Pancreas (tissue), 10 donors: ENCODE data around the gene CLCN4. TPM values are rescaled to one million over a fixed set of nuclear protein-coding genes. Genes with fewer than 3 reads are reported as not detected.

Experiments used
- ATAC-seq, 4 donors: fragments of 200-7000 bp; cut with Tn5 transposase; one replicate each; pipeline versions ENCODE4 v1.8.0 to v1.9.1; 2020; ENCODE audit warnings: mild to moderate bottlenecking in 4 of 4, moderate library complexity in 4 of 4
- DNase-seq, 6 donors: peaks; one replicate each; pipeline ENCODE4 v3.0.0-alpha.2; 2020
- FAIRE-seq: peaks from 2 replicates; lab custom pipeline; 2012; peaks lifted over from hg19 to GRCh38; lab: Jason Lieb, UNC
- H3K27ac ChIP-seq, 4 donors: fragments of 200-600 bp; sonication (generic); 1 replicate in 3 of 4; 2 replicates in 1 of 4; pipeline versions ENCODE4 v1.5.0 to v1.8.0; 2020
- H3K27me3 ChIP-seq, 4 donors: fragments of 200-600 bp; one replicate each; pipeline ENCODE4 v1.8.0; 2021
- H3K36me3 ChIP-seq, 3 donors: fragments of 200-600 bp; sonication (generic) in 1 of 3; one replicate each; pipeline versions ENCODE4 v1.5.0 to v1.8.0; 2020 to 2021
- H3K4me1 ChIP-seq, 3 donors: fragments of 200-600 bp; one replicate each; pipeline ENCODE4 v1.8.0; 2021
- H3K4me3 ChIP-seq, 4 donors: fragments of 200-600 bp; sonication (generic) in 2 of 4; one replicate each; pipeline versions ENCODE4 v1.5.0 to v1.8.0; 2020 to 2021
- H3K9me3 ChIP-seq, 4 donors: fragments of 200-600 bp; one replicate each; pipeline ENCODE4 v1.8.0; 2021
- WGBS, 2 donors: extraction: QIAGEN DNeasy Blood & Tissue Kit; methylation state at CpG; one replicate each; pipeline ENCODE4 v1.1.7; 2013; 5-methylcytosine and 5-hydroxymethylcytosine counted together
- intact Hi-C, 3 donors: fragments of 100-400 bp; cut with DNase I; formaldehyde crosslinking; loops; one replicate each; pipeline versions ENCODE4 v1.11.1 to v1.14.2; 2022
- polyA plus RNA-seq, 2 donors: library from polyadenylated mRNA; stranded (reverse); fragments of 200-250 nt; gene quantifications; one replicate each; pipeline ENCODE4 v1.2.3, GENCODE V29; 2013
- total RNA-seq, 6 donors: library from RNA; stranded (reverse); fragmentation: NEBNext Ultra II Directional in 4 of 6; extraction: Animal tissue kit (Norgen Biotek cat#: 25700) in 4 of 6; gene quantifications; one replicate each; pipeline versions ENCODE4 v1.2.1 to v1.2.4, GENCODE V29; 2021 to 2023
- TF ChIP-seq, protein P1 (sequence below), 4 donors: fragments of 200-600 bp; sonication (generic) in 3 of 4; IDR thresholded peaks; one replicate each; pipeline versions ENCODE4 v1.5.0 to v1.8.0; 2021; ENCODE audit warnings: antibody characterized with exemption in 4 of 4
- donor health status: healthy with polysubstance abuse.
- donor health status: DM: no; HTN: no; CAD: no; lungs with moderate emphysema.
- donor health status: DM: no; HTN: no; CAD: no.
- donor health status: control.
- donor health status: control.
- donor health status: Bipolar disorder and iron deficiency.
- donor health status: DM: yes; HTN: yes; CAD: no.
- donor health status: DM: no; HTN: no; CAD: no.
- donor health status: DM: no; HTN: no; CAD: no.
- donor health status: DM: yes; HTN: yes; CAD: no.

Gene CLCN4
- total and polyA plus RNA-seq, 8 donors: 0.57 to 4.0 (median 2.4) TPM

DNA sequence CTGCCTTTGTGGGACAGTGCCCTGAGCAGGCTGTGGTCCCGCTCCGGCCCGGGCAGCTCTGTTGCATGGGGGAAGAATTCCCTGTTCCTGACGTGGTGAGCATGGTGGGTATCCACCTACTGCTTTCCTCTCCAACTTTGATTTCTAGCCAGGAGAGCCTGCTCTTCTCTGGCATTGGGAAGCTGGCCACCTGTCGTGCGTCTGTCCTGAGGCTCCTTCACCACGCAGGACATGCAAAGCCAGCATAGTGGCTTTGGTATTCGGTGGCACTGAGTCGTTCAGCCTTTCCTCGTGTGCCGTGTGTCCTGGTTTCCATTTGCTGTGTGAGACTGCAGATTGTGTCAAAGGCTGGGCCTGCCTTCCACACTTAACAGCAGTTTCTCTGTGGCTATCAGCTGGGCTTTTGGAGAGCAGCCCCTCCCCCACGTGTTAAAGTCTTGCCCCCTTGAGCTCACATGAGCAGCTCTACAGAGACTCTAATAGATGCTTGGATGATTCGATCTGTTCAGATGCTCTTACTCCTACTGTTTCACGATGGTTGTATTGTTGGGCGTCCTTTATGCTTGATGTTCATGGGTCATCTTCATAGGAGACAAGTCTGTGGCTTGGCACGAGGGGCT is 46.3 kb upstream of the CLCN4 start:
- no peaks in the 10 kb centered on the region for H3K9me3 ChIP-seq
- TF ChIP-seq, protein P1, sequence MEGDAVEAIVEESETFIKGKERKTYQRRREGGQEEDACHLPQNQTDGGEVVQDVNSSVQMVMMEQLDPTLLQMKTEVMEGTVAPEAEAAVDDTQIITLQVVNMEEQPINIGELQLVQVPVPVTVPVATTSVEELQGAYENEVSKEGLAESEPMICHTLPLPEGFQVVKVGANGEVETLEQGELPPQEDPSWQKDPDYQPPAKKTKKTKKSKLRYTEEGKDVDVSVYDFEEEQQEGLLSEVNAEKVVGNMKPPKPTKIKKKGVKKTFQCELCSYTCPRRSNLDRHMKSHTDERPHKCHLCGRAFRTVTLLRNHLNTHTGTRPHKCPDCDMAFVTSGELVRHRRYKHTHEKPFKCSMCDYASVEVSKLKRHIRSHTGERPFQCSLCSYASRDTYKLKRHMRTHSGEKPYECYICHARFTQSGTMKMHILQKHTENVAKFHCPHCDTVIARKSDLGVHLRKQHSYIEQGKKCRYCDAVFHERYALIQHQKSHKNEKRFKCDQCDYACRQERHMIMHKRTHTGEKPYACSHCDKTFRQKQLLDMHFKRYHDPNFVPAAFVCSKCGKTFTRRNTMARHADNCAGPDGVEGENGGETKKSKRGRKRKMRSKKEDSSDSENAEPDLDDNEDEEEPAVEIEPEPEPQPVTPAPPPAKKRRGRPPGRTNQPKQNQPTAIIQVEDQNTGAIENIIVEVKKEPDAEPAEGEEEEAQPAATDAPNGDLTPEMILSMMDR (IDR thresholded peaks at IDR 0.05): no peak
- peaks cover 0 to 3% (median 0%) of the 10 kb centered on the region in 4 donors for H3K27me3 ChIP-seq
- DNase-seq (no peak), ATAC-seq (no peak), FAIRE-seq (no peak)
- 74 to 83% methylated on average over 16 of the region's 16 CpGs for WGBS, 2 donors
- no peaks in the 10 kb centered on the region for H3K4me1 ChIP-seq
- no peak overlapping the region for H3K4me3 ChIP-seq
- no peak overlapping the region for H3K27ac ChIP-seq
- H3K36me3 ChIP-seq: no peaks in the 10 kb centered on the region
- intact Hi-C loops: no loop called here

DNA sequence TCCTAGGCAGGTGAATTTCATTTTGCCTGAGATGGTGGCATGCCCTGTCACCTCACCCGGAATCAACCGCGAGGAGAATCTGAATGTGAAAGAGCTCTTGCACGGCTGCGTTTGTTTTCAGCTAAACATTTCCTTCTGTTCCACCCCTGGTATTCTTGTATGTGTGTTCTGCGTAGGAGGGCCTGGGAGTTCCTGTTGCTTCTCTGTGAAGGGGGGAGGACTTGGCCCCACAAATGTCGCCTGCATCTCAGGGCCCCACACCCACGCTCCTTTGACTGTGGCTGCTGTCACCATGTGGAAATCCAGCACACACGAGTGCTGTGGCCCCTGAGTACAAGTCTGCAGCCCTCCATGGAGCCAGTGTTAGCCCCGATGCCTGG is 45.8 kb upstream of the CLCN4 start:
- intact Hi-C loops: no loop called here
- Histone ChIP-seq H3K36me3 (no peaks in the 10 kb centered on the region), H3K4me1 (no peaks in the 10 kb centered on the region), H3K27ac (no peak overlapping the region), H3K9me3 (no peaks in the 10 kb centered on the region), H3K4me3 (no peak overlapping the region), H3K27me3 (peaks cover 0 to 3% (median 0%) of the 10 kb centered on the region in 4 donors)
- DNase-seq: no peak
- 82 to 89% methylated on average over 10 of the region's 10 CpGs for WGBS, 2 donors
- ATAC-seq: peak in 1 of 4 donors; percentile 43
- TF ChIP-seq, protein P1 (IDR thresholded peaks at IDR 0.05): no peak
- no peak for FAIRE-seq

DNA sequence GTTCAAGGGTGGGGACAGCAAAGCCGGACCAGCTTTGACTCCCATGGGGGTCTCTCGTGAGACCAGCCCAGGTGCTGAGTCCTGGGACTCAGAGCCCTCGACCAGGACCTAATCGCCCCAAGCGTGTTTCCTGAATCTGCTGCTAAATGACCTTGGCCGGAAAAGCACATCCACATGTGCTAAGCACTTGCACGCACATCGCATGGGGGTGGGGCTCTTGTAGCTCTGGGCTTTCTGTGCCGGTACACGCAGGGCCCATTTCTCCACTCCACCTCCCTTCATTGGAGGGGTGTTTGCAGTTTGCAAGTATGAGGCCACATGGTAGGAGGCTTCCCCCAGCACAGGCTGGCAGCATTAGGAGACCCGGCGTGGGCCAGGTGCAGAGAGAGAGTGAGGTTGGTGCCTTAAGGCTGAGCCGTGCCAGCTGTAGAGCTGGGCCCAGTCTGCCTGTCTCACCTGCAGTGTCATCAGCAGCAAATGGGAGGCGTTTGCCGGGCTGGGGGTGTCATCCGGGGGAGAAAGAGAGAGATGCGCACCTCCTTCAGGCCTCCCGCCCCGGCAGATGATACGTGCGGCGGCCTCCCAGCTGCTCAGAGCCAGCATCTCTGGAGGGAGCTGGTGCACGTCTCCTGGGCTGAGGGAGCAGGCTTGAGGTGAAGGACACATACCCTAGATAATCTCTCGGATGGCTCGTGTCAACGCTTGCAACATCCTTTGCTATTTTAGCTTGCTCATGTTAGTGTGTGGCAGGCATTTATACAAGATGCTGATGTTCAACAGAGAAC is 45.2 kb upstream of the CLCN4 start:
- WGBS, 2 donors: 80 to 83% methylated on average over 26 of the region's 26 CpGs
- ATAC-seq: peak in 2 of 4 donors; percentile 14 to 17
- TF ChIP-seq, protein P1 (IDR thresholded peaks at IDR 0.05): no peak
- no peak overlapping the region for H3K4me3 ChIP-seq
- FAIRE-seq: no peak
- no peak for DNase-seq
- H3K4me1 ChIP-seq: no peaks in the 10 kb centered on the region
- no peak overlapping the region for H3K27ac ChIP-seq
- no peaks in the 10 kb centered on the region for H3K36me3 ChIP-seq
- no peaks in the 10 kb centered on the region for H3K9me3 ChIP-seq
- intact Hi-C loops: no loop called here
- no peaks in the 10 kb centered on the region for H3K27me3 ChIP-seq

DNA sequence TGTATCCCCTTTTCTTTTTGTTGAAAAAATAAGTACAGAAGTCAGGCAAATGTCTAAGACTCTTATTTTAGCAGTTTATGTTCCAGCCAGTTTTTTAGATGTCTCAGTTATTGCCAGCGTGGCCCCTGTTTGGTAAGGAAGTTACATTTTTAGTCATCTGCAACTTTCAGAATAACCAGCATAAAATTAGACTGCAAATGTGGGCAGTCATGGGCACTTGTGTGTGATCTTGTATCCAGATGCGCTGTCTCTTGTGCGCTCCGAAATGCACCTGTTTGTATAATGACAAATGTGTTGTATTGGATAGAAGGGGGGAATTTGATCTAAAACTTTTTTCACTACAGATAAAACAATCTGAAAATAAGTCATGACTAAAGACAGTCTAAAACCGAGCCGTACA is 44.3 kb upstream of the CLCN4 start:
- ATAC-seq (no peak), DNase-seq (no peak), FAIRE-seq (no peak)
- Histone ChIP-seq H3K27me3 (no peaks in the 10 kb centered on the region), H3K27ac (no peak overlapping the region), H3K4me3 (no peak overlapping the region), H3K4me1 (no peaks in the 10 kb centered on the region), H3K36me3 (no peaks in the 10 kb centered on the region), H3K9me3 (no peaks in the 10 kb centered on the region)
- intact Hi-C loops: no loop called here
- 86% methylated on average over 6 of the region's 6 CpGs for WGBS, 2 donors
- TF ChIP-seq, protein P1 (IDR thresholded peaks at IDR 0.05): no peak

DNA sequence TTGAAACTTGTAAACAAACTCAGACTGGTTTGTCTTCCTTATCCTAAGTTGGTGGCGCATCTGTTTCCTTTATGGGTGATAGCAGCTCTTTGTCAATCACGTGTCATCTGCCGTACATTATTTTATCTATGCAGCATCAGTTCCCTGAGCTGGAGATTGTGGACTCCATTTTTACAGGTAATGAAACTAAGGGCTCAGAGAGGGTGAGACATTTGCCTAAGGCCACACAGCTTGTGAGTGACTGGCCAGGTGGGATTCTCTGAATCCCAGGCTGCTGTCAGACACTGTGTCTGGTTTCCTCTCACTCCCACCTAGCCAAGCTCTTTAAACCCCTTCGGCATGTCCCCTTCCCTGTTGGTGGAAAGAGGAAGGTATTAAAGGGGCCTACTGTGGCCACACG is 41.7 kb upstream of the CLCN4 start:
- no peaks in the 10 kb centered on the region for H3K4me1 ChIP-seq
- ATAC-seq: no peak
- intact Hi-C loops: loop anchor here in 2 of 3 donors (5.0 kb wide), 1 partner anchor 118 kb away; no protein-coding TSS in a partner anchor
- H3K27me3 ChIP-seq: no peaks in the 10 kb centered on the region
- no peaks in the 10 kb centered on the region for H3K36me3 ChIP-seq
- H3K27ac ChIP-seq: no peak overlapping the region
- no peaks in the 10 kb centered on the region for H3K9me3 ChIP-seq
- 86 to 93% methylated on average over 5 of the region's 5 CpGs for WGBS, 2 donors
- no peak for FAIRE-seq
- no peak overlapping the region for H3K4me3 ChIP-seq
- no peak for DNase-seq
- TF ChIP-seq, protein P1 (IDR thresholded peaks at IDR 0.05): no peak
